Kidney capillary endothelial cell (primary cell): ENCODE data around the gene CALML6.

Experiments
- DNase-seq: peaks from one replicate; pipeline ENCODE4 v3.0.0-alpha.2; 2018; ENCODE audit warnings: low spot score

The CALML6 gene

GRCh38 chr1:1892079-1892762 lies 22.8 kb upstream of the CALML6 start:
- no peak for DNase-seq

GRCh38 chr1:1892763-1893120 lies 22.3 kb upstream of the CALML6 start:
- DNase-seq = no peak

GRCh38 chr1:1893291-1893985 lies 21.6 kb upstream of the CALML6 start:
- DNase-seq = no peak

- no peak for DNase-seq
Observed at GRCh38 chr1:1893997-1894353, 21.1 kb upstream of the CALML6 start.

- no peak for DNase-seq
Observed at GRCh38 chr1:1894354-1895059, 20.6 kb upstream of the CALML6 start.

- DNase-seq = no peak
Observed at GRCh38 chr1:1895060-1895418, 20.0 kb upstream of the CALML6 start.

GRCh38 chr1:1895456-1896336 lies 19.4 kb upstream of the CALML6 start:
- DNase-seq = no peak

- no peak for DNase-seq
Observed at GRCh38 chr1:1898246-1898933, 16.7 kb upstream of the CALML6 start.

GRCh38 chr1:1899266-1899966 lies 15.6 kb upstream of the CALML6 start:
- no peak for DNase-seq

GRCh38 chr1:1899967-1900327 lies 15.1 kb upstream of the CALML6 start:
- DNase-seq = no peak

GRCh38 chr1:1900883-1901640 lies 14.0 kb upstream of the CALML6 start:
- no peak for DNase-seq

GRCh38 chr1:1901641-1902294 lies 13.3 kb upstream of the CALML6 start:
- DNase-seq = no peak

- no peak for DNase-seq
Observed at GRCh38 chr1:1903224-1903623, 11.8 kb upstream of the CALML6 start.

- peak; percentile 86 for DNase-seq
Observed at GRCh38 chr1:1906185-1907097, 8.6 kb upstream of the CALML6 start.

- no peak for DNase-seq
Observed at GRCh38 chr1:1907098-1907736, 7.8 kb upstream of the CALML6 start.

- no peak for DNase-seq
Observed at GRCh38 chr1:1908506-1908791, 6.6 kb upstream of the CALML6 start.

GRCh38 chr1:1910033-1910465 lies 5.0 kb upstream of the CALML6 start:
- DNase-seq = no peak

- DNase-seq = no peak
Observed at GRCh38 chr1:1910651-1911331, 4.3 kb upstream of the CALML6 start.
